DMS 273 (cell line): Measurements from ENCODE around the gene TTBK1.

Experiments
- DNase-seq: peaks from one replicate; lab custom pipeline; 2025; ENCODE audit not compliant: unreplicated experiment; lab: John Stamatoyannopoulos, UW

The TTBK1 gene

DNA sequence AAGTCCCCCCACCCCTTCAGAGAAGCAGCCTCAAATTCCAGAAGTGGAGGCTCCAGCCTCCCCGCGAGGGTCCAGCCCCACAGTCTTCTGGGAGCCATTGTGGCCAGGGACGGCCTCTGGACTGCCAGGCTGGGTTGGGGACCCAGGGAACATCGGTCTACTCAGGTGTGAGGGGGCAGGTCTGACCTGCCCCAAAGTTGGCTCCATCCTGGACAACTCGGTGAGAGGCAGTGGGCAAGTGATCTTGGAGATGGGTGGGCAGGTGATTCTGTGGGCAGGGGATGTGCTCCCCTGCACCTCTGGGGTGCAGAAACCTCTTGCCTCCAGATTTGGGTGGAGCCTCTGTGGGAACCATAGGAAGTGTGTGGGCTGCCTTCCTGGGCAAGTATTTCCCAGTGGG is 42.6 kb downstream of the TTBK1 start:
- no peak for DNase-seq

DNA sequence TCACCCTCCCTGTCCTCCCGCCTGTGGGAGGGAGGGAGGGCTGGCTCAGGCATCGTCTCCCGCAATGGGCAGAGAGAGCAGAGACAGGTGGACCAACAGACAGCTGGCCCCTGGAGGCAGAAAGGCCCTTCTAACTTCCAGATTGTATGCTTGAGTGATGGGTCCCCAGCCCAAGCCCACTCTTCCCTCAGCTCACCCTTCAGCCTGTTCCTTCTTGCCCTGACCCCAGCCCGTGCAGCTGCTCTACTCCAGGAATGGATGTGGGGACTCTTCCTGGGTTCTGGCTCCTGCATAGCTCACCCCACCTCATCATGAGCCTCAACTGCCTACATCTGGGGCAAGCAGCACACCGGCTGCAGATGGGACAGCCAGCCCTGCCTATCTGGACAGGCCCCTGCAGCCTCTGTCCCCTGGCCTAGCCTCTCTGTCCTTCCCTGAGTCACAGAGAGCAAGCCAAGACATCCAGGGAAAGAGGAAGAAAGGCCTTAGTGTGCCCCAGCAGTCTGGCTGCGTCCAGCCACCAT is 43.2 kb downstream of the TTBK1 start:
- DNase-seq, result no peak

- no peak for DNase-seq
These were observed 43.9 kb downstream of the TTBK1 start for GRCh38 chr6:43286980-43287716.

DNA sequence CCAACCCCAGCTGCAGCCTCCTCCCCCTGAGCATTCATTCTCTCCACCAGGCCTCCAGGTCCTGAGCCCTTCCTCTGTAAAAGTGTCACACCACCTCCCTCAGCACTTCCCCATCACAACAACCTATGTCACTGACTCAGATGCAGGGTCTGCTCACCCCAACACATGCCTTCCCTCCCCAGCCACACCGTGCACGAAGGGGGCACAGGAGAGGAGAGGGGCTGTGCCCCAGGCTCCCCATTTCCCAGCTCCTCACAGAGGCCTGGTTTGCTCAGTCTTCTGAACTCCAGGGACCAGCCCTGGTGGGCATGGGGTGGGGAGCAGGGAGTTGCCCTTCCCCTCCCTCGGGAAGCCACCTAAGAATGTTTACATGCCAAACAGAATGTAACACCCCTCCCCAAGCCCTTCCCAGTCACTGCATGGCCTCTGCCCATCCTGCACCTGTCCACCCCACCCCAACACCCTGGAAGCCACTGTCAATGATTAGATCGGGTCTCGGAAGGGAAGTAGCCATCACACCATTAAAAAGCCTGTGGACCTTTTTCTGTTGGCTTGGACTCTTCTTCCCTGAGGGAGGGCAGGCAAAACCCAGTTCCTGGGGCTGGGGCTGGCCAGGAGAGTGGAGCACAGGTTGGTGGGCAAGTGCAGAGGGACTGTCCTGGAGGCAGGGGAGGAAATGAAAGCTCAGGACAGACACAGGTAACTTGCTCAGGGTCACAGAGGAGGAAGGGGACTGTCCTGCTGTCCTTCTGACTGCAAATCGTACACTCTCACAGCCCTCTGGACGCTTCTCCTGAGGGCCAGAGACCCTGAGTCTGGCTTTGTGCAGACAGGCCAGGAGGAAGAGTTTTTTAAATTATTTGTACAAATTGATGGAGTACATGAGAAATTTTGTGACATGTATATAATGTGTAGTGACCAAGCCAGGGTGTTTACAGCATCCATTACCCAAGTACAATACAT is 44.7 kb downstream of the TTBK1 start:
- DNase-seq, result no peak

DNA sequence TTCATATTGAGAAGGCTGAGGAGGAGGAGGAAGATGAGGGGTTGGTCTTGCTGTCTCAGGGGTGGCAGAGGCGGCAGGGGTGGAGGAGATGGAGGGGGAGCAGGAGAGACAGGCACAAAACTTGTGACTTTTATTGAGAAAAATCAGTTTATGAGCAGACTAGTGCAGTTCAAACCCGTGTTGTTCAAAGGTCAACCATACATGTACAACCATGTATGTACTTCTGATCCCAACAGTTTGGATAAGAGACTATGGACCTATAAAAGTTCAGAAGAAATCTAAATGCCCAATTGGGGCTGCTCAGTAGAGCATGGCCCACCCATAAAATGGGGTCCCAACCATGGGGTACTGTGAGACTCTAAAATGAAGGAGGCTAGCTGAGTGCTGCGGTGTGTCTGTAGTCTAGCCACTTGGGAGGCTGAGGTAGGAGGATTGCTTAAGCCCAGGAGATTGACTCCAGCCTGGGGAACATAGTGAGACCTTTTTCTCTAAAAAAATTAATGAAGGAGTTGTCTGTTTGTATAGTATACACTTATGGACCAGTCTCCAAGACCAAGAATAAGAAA is 47.1 kb downstream of the TTBK1 start:
- DNase-seq, result no peak

- no peak for DNase-seq
These were observed 47.6 kb downstream of the TTBK1 start for GRCh38 chr6:43290905-43291355.

- no peak for DNase-seq
These were observed 48.4 kb downstream of the TTBK1 start for GRCh38 chr6:43291708-43292107.

DNA sequence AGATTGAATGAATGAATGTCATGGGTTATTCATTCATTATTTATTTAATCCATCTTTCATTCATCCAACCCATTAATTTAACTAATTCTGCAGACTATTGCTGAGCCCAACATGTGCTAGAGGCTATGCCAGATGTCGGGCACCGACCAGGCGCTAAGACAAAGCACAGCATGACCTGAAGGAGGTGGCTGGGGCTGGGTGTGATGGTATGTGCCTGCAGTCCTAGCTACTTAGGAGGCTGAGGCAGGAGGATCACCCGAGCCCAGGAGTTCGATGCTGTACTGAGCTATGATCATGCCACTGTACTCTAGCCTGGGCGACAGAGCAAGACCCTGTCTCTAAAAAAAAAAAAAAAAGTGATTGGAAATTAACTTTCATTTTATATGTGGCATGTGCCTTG is 49.1 kb downstream of the TTBK1 start:
- DNase-seq, result no peak

DNA sequence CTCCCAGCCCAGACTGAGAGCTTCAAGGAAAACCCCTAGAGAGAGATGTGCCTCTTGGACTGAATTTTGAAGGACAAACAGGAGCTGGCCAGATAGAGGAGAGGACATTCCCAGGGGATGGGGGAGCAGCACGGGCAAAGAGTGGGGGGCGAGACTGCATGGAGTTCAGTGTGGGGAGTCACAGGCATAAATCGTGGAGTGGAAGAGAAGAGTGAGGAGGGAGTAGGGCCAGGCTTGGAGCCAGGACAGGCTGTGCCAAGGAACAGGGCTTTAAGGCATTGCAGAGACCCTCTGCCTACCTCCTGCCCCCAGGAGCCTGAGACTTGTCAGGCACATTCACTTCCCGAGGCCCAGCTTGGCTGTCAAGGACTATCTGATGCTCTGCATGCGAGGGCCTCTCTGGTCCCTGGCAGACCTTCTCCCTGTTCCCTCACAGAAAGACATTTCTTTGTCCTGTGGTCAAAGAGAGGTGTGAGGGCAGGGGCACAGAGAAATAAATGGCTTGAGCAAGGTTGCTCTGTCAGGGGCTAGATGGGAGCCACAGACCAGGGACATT is 49.6 kb downstream of the TTBK1 start:
- DNase-seq, result no peak

DNA sequence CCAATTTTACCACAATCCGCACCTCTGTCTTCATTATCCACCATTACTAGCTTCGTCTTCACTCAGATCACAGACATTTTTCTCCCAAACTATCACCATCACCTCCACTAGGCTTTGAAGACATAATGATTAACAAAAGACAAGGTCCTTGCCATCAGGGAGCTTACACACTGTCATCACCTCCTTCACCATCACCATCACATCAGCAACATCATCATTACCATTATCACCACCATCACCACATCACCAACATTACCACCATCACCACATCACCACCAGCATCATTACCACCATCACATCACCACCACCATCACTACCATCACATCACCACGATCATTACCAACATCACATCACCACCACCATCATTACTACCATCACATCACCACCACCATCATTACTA is 50.4 kb downstream of the TTBK1 start:
- no peak for DNase-seq

GRCh38 chr6:43294536-43294935 is 51.3 kb downstream of the TTBK1 start:
- DNase-seq, result no peak

- no peak for DNase-seq
These were observed 52.2 kb downstream of the TTBK1 start for GRCh38 chr6:43295456-43295855.

GRCh38 chr6:43296780-43297497 is 53.7 kb downstream of the TTBK1 start:
- no peak for DNase-seq

DNA sequence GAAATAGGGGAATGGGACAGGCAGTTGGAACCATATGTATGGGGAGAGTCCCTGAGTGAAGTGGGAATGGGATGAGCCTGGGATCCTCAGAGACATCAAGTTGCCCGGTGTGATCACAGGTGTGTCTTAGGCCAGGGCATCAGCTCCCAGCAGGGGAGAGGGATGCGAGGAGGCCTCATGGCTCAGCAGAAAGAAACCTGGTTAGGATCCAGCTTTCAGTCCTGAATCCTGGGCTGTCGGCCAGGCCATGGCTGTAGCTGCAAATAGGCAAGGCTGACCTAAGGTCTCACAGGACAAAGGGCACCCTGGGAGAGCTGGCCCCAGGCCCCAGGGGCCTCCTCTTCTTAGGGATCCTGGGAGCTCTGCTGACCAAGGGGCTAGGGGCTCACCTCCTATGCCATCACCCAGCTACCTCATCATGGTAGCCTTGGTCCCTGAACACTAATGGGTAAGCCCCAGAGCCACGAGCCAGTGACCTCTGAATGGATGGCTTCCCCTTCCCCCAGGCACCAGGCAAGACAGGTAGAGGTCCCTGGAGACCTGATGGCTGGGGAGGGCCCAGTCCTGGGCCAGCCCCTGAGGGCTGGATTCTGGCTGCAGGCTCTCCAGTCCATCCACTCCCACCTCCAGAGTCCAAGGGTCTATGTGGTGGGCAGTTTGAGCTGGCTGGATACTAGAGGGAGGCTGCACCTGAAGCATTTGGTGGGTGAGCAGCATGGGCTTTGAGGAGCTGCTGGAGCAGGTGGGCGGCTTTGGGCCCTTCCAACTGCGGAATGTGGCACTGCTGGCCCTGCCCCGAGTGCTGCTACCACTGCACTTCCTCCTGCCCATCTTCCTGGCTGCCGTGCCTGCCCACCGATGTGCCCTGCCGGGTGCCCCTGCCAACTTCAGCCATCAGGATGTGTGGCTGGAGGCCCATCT is 54.6 kb downstream of the TTBK1 start, which contains the start of gene SLC22A7:
TSS of gene SLC22A7 (plus strand) at position 617 of the 921 bp plus-strand sequence. CDS start at position 716, 99 bp downstream.
- DNase-seq, result no peak

DNA sequence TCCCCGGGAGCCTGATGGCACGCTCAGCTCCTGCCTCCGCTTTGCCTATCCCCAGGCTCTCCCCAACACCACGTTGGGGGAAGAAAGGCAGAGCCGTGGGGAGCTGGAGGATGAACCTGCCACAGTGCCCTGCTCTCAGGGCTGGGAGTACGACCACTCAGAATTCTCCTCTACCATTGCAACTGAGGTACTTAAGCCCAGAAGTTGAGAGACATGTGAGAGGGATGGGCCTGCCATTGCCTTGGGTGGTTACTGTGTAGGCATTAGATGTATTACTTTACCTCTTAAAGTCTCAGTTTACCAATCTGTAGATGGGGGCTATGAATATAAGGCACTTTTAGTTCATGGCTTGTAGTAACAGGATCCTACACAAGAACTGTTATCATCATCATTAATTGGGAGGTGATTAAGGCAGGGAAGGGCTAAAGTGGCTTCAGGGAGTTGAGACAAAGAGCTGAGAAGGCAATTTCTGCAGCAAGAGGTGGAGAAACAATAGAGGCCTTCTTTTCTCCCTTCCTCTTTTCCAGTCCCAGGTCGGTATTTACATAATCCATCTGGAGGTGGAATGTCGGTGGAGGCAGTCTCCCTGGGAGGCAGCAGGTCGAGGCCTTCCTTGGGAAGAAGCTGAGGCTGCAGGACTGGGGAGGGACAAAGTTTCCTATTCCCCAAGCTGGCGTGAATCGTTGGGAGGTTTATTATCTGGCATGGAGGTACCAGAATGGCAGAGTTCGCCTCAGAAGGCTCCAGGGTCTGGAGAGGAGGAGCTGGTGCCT is 55.5 kb downstream of the TTBK1 start:
- no peak for DNase-seq

DNA sequence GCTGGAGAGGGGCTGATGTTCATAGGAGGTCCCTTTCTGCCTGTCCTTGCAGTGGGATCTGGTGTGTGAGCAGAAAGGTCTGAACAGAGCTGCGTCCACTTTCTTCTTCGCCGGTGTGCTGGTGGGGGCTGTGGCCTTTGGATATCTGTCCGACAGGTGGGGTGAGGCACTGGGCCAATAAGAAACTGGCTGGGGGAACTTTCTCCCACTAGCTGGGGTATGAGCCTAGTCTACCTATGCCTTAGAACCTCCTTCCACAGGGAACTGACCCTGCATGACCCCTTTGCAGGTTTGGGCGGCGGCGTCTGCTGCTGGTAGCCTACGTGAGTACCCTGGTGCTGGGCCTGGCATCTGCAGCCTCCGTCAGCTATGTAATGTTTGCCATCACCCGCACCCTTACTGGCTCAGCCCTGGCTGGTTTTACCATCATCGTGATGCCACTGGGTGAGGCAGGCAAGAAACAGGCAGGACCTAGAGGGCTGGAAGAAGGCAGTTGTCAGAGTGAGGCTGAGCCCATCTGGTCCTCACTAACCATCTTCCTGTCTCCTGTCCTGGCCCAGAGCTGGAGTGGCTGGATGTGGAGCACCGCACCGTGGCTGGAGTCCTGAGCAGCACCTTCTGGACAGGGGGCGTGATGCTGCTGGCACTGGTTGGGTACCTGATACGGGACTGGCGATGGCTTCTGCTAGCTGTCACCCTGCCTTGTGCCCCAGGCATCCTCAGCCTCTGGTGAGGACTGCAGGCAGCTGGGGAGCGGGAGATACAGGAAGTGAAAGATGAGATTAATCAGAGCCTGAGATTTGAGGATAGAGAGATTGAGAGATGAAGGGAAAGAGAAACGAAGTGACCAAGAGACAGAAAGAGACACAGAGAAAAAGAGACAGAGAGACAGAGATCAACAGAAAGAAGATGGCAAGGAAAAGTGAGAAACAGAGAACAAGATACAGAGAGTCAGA is 56.3 kb downstream of the TTBK1 start:
- no peak for DNase-seq

- no peak for DNase-seq
These were observed 58.0 kb downstream of the TTBK1 start for GRCh38 chr6:43301081-43301870.
